ENCODE measurements around the gene ADSL. TPM values are rescaled to one million over a fixed set of nuclear protein-coding genes. Genes with fewer than 3 reads are reported as not detected.

ADSL gene
- total RNA-seq, 2 experiments from 2014 or later, result 117 to 137 TPM

GRCh38 chr22:40322021-40322420, 24.3 kb upstream of the ADSL start:
- Histone ChIP-seq H3K27ac (ENCODE audit: low read depth, low read length, poor library complexity, severe bottlenecking) (no peak overlapping the region), H2AFZ (ENCODE audit: low read length) (no peak overlapping the region), H3K9me3 (ENCODE audit: low read length) (no peaks in the 10 kb centered on the region), H3K79me2 (ENCODE audit: insufficient read depth, low read depth, low read length) (no peaks in the 10 kb centered on the region), H4K20me1 (ENCODE audit: insufficient read depth, low read length) (no peaks in the 10 kb centered on the region), H3K4me2 (ENCODE audit: low read length) (no peak overlapping the region), H3K9me2 (ENCODE audit: insufficient read depth, low read length) (no peaks in the 10 kb centered on the region), H3K36me3 (ENCODE audit: insufficient read depth, low read length) (peaks cover 61% of the 10 kb centered on the region), H3K4me1 (ENCODE audit: insufficient read depth, low read length, poor library complexity, severe bottlenecking) (no peaks in the 10 kb centered on the region), H3K4me3 (ENCODE audit: low read depth, low read length, poor library complexity, severe bottlenecking) (no peak overlapping the region)
- no peak for DNase-seq (ENCODE audit: low spot score)
- TF ChIP-seq EZH2phosphoT487 (IDR thresholded peaks at IDR 0.05; ENCODE audit: borderline replicate concordance, low read depth, low read length), result no peak
- TF ChIP-seq CTCF (conservative IDR thresholded peaks at IDR 0.05; ENCODE audit: low read length), result no peak
- CTCF ChIA-PET (ENCODE audit: unreplicated experiment), result no interaction called here
- intact Hi-C loops (cut with micrococcal nuclease; ENCODE audit: unreplicated experiment), result no loop called here
- no TSS peak for BruUV-seq (replicated peaks)
- POLR2A ChIA-PET, result no interaction called here

GRCh38 chr22:40322818-40323447, 23.4 kb upstream of the ADSL start:
- Histone ChIP-seq H3K36me3 (ENCODE audit: insufficient read depth, low read length) (peaks cover 54% of the 10 kb centered on the region), H3K9me2 (ENCODE audit: insufficient read depth, low read length) (no peaks in the 10 kb centered on the region), H3K4me1 (ENCODE audit: insufficient read depth, low read length, poor library complexity, severe bottlenecking) (no peaks in the 10 kb centered on the region), H3K4me2 (ENCODE audit: low read length) (no peak overlapping the region), H3K4me3 (ENCODE audit: low read depth, low read length, poor library complexity, severe bottlenecking) (no peak overlapping the region), H3K79me2 (ENCODE audit: insufficient read depth, low read depth, low read length) (no peaks in the 10 kb centered on the region), H3K9me3 (ENCODE audit: low read length) (no peaks in the 10 kb centered on the region), H2AFZ (ENCODE audit: low read length) (no peak overlapping the region), H3K27ac (ENCODE audit: low read depth, low read length, poor library complexity, severe bottlenecking) (no peak overlapping the region), H4K20me1 (ENCODE audit: insufficient read depth, low read length) (no peaks in the 10 kb centered on the region)
- ChIA-PET CTCF (ENCODE audit: unreplicated experiment) (no interaction called here), POLR2A (interaction anchor here (0.6 to 1.0 kb wide), 2 partner anchors 25 to 47 kb away, joined by 5 to 8 read pairs; no protein-coding TSS in a partner anchor)
- no peak for DNase-seq (ENCODE audit: low spot score)
- intact Hi-C loops (cut with micrococcal nuclease; ENCODE audit: unreplicated experiment), result no loop called here
- TF ChIP-seq EZH2phosphoT487 (IDR thresholded peaks at IDR 0.05; ENCODE audit: borderline replicate concordance, low read depth, low read length) (no peak), CTCF (conservative IDR thresholded peaks at IDR 0.05; ENCODE audit: low read length) (no peak)
- no TSS peak for BruUV-seq (replicated peaks)

- Histone ChIP-seq H3K9me3 (ENCODE audit: low read length) (no peaks in the 10 kb centered on the region), H2AFZ (ENCODE audit: low read length) (no peak overlapping the region), H3K27ac (ENCODE audit: low read depth, low read length, poor library complexity, severe bottlenecking) (no peak overlapping the region), H3K4me3 (ENCODE audit: low read depth, low read length, poor library complexity, severe bottlenecking) (no peak overlapping the region), H3K36me3 (ENCODE audit: insufficient read depth, low read length) (peaks cover 47% of the 10 kb centered on the region), H3K79me2 (ENCODE audit: insufficient read depth, low read depth, low read length) (no peaks in the 10 kb centered on the region), H3K4me2 (ENCODE audit: low read length) (no peak overlapping the region), H4K20me1 (ENCODE audit: insufficient read depth, low read length) (no peaks in the 10 kb centered on the region), H3K9me2 (ENCODE audit: insufficient read depth, low read length) (no peaks in the 10 kb centered on the region), H3K4me1 (ENCODE audit: insufficient read depth, low read length, poor library complexity, severe bottlenecking) (no peaks in the 10 kb centered on the region)
- TF ChIP-seq CTCF (conservative IDR thresholded peaks at IDR 0.05; ENCODE audit: low read length) (no peak), EZH2phosphoT487 (IDR thresholded peaks at IDR 0.05; ENCODE audit: borderline replicate concordance, low read depth, low read length) (no peak)
- ChIA-PET POLR2A (interaction anchor here (0.6 to 1.0 kb wide), 2 partner anchors 24 to 46 kb away, joined by 5 to 8 read pairs; no protein-coding TSS in a partner anchor), CTCF (ENCODE audit: unreplicated experiment) (no interaction called here)
- TSS peak; percentile 47 for BruUV-seq (replicated peaks)
- intact Hi-C loops (cut with micrococcal nuclease; ENCODE audit: unreplicated experiment), result no loop called here
- DNase-seq (ENCODE audit: low spot score), result no peak
Observed at GRCh38 chr22:40323681-40324171, 22.6 kb upstream of the ADSL start.
